ENCODE data around the gene CNNM1.
A peak's percentile ranks its signal among the peaks of the same experiment; 100 is the strongest.

CNNM1 gene

DNA sequence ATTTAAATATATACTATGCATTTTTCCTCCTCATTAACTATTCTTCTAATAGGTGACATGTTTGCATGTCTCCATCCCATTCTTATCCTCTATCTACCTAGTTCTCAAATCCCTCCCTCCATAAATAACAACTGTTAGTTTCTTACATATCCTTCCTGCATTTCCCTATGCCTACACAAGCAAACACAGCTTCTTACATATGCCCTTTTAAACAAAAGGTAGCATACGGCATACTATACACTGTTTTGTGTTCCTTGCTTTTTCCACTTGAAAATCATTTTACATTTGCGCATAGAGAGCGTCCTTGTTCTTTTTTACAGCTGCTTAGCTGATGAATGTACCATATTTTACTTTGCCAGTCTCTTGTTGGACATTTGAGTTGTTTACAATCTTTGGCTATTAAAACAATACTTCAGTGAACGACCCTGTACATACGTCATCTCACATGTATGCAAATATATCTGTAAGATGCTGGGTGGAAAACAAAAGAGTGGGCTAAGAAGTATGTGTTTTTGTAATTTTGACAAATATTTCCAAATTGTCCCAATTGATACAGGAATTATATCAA lies 93.5 kb downstream of the CNNM1 start:
- no peak for DNase-seq

DNA sequence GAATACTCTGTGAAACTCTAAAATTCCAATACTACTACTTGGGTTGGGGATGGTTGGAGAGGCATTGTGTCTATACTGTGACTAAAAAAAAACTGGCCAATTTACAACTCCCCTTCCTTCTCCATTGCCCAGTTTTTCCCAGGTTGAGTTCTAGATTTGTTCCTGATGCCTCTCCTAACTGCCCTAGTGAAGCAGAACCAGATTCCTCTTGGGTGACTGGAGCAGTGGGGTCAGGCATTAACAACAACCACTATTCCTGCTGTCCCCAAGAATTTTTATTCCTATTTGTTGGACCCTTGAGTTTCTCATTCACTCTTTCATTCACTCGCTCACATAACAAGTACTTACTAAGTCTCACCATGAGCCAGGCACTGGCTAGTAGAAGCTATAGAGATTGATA lies 95.5 kb downstream of the CNNM1 start:
- DNase-seq: no peak

- no peak for DNase-seq
Measured at GRCh38 chr10:99425204-99425603, 96.0 kb downstream of the CNNM1 start.

DNA sequence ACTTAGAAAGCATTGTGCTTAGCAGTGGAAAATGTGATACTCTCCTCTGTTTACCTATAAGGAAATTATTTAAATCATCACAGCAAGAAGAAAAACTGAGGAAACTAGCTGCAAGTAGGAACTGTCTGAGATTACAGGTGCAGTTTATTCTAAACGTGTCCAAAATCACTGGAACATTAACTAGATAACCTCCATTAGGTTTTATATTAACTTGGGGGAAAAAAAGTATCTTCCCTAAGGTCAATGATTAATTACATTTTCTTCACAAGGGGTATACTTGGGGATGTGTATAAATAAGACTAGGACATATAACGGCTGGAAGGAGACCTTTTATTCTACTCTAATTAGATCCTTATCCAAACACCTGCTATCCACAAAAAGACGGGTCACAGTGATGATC lies 97.5 kb downstream of the CNNM1 start:
- DNase-seq: no peak

GRCh38 chr10:99427566-99428190 lies 98.5 kb downstream of the CNNM1 start:
- DNase-seq: no peak

DNA sequence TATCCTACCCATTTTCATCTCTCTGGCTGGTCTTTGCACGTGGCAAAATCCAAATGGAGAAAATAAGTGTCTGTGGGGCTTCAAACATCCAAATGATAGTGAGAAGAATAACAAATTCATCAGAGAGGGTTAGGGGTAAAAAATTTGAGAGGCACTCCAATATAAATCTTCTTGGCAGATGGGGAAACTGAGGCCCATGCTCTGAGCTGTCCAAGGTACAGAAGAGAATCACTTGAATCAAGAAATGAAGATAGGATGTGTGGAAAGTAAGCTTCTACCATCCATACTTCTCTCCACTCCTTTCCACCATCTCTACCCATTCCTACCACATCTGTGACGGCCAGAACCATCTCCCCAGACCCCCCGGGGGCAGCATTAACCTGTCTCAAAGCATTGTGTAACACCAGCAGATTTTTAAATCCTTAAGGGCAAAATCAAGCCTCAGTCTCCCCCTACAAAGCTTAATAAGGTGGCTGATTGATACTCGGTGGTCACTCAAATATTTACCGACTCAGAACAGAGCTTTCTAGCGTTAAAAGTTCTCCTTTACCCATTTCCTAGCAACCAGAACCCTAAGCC lies 100.5 kb downstream of the CNNM1 start:
- no peak for DNase-seq

- peak in 1 of 2 experiments; percentile 26 for DNase-seq
Measured at GRCh38 chr10:99430116-99430450, 100.9 kb downstream of the CNNM1 start.

DNA sequence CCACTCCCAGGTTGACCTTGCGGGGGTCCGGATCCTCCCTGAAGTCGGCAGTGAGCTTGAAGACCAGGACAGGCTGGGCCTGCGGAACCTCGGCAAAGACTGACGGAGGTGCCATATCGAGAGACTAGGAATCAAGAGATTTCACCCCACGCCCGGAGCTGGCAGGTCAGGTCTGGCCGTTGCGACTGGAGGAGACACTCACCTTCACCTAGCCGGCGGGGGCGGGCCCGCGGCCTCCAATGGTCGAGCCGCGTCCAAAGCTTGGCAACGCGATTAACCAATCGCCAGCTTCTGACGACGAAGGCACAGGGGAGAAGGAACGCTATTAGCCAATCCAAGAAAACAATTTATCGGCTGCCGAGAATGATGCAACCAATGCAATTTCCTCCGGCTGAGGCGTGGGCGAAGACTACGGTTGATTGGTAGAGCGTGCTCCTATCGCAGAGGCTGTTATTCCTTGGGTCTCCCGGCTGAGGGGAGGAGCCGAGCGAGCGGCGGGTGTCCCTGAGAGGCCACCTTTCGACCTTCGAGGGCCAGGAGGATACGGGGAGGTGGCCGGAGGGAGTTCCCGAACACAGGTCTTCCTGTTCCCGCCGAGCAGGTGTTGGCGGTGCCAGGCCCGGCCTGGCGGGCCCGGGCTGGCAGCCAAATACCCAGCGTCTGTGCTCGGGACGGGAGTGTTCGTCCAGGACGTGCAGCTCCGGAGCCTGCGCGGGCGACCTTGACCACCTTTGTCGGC lies 101.5 kb downstream of the CNNM1 start, which contains the start of gene GOT1:
Gene GOT1, minus strand, starts transcription at position 174 of the 739 bp plus-strand sequence. Its CDS starts 59 bp downstream, at position 115.
- peak; percentile 98 to 99 for DNase-seq

DNA sequence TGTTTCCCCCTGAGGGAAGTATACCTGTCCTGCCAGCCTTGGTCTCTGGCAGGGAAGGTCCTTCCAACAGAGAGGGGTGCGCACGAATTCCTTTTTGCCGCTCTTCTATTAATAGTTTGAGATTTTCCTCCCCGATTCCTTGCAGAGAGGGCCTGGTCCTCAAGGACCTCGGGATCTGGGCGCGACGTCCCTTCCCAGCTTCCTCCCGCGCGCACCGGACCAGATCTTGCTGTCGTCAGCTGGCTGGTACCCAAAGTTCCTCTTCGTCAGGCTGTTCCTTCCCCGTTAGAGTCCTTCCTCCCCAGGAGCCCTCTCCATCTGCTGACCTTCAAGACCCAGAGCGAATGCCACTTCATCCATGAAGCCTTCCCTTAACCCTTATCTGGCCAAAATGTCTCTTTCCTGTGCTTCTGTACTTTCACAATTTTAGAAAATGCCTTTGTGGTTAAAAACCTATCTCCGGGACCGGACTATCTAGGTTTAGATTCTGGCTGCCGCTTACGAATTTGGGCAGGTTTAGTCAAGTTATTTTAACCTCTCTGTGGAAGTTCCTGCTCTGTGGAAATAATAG lies 102.1 kb downstream of the CNNM1 start:
- peak in 1 of 2 experiments; percentile 43 for DNase-seq

DNA sequence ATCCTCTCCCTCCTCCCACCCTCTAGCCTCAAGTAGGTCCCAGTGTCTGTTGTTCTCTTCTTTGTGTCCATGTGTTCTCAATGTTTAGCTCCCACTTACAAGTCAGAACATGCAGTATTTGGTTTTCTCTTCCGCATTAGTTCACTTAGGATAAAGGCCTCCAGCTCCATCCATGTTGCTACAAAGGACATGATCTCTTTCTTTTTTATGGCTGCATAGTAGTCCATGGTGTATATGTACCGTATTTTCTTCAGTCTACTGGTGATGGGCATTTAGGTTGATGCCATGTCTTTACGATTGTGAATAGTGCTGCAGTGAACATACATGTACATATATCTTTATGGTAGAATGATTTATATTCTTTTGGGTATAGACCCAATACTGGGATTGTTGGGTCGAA lies 102.9 kb downstream of the CNNM1 start:
- no peak for DNase-seq

DNA sequence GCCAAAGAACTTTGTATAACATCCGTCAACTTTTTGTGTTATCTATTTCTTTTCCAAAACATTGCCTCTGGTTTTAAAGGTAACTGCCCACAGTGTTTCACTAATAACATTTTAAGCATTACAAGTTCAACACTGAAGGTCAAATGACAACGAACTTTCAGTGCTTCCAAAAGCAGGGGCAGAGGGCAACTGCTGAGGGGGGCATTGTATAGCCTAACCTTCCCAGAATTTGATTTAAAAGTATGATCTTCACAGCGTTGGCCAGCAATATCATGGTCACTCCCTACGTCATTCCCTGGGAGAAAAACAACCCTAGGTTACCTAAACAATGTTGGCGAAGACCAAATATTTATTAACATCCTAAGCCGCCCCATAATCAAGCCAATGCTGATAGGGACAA lies 103.7 kb downstream of the CNNM1 start:
- DNase-seq: no peak

DNA sequence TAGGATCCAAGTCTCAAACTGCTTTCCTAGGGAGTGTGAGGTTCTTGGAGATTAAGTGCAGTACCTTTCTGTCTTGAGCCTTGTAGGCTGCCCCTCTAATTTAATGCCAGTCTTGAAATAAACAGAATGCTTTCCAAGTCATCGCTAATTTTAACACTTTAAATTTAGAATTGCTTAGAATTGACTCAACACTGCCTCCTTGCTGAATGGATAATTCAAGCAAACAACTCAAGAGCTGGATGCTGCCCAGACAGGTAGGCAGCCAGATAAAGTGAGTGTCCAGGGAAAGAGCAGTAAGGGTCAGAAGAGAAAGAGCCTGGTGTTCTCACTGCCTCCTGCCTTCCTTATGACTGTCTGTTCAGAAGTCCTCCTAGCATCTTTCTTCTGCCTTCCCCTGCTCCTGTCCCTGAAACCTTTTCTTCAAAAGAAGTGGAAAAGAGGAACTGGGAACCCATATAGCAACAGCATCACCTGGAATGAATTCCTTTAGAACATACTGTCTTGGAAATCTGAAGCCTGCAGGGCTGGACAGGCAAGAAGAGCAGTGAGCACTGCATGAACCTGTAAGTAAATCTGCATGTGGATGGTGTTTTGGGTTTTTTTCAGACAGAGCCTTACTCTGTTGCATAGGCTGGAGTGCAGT lies 104.3 kb downstream of the CNNM1 start:
- no peak for DNase-seq

GRCh38 chr10:99435986-99436638 lies 107.0 kb downstream of the CNNM1 start:
- peak; percentile 41 to 42 for DNase-seq

DNA sequence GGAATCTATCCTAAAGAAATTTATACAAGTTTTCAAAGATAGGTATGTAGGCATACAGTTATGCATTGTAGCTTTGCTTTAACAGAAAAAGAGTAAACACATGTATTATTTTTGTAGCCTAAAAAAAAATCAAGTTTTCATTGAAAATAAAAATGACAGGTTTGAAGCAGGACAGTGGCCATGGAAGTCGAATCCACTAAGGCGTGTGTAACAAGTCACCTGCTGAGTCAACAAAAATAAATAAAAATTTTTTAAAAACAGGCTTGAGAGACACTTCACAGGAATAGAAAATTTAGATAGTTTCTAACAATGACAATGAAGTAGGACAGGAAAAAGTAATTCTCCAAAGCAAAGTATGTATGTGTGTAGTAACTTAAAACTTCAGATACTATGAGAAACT lies 109.7 kb downstream of the CNNM1 start:
- no peak for DNase-seq

- no peak for DNase-seq
Measured at GRCh38 chr10:99442394-99442793, 113.2 kb downstream of the CNNM1 start.

DNA sequence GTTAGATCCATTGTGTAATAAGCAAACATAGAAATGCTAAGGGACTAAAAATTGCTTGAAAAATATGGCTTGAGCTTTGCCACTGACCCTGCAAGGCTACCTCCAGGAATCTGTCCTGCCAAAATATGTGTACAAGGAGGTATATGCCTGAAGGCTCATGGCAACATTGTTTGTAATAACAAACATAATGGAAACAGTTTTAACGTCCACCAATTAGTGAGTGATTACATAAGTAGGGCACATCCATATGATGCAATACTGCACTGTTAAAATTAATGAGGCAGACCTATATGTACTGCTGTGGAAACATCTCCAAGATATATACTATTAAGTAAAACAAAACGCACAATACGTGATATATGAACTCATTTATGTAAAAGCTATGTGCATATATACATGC lies 114.3 kb downstream of the CNNM1 start:
- no peak for DNase-seq

Measured in SHP77 (cell line).